Loucy (cell line): Measurements from ENCODE around the gene DRC1.

ENCODE experiments used
- H2AFZ ChIP-seq: fragments of 200-600 bp; sonication (generic); 2 replicates; pipeline ENCODE4 v1.6.0; 2016; ENCODE audit warnings: antibody characterized with exemption, mild to moderate bottlenecking, low read length, moderate library complexity
- H3F3A ChIP-seq: fragments of 200-600 bp; 2 replicates; pipeline ENCODE4 v1.6.0; 2016; ENCODE audit warnings: antibody characterized with exemption, low read depth, mild to moderate bottlenecking
- H3K27me3 ChIP-seq: fragments of 200-600 bp; sonication (generic); 2 replicates; pipeline ENCODE4 v1.6.1; 2014; ENCODE audit warnings: low read length, mild to moderate bottlenecking; ENCODE audit not compliant: insufficient read depth, poor library complexity, severe bottlenecking
- H3K36me3 ChIP-seq: fragments of 200-600 bp; sonication (generic); 2 replicates; pipeline ENCODE4 v1.6.1; 2016; ENCODE audit warnings: low read length; ENCODE audit not compliant: insufficient read depth
- H3K4me1 ChIP-seq: fragments of 200-600 bp; sonication (generic); 2 replicates; pipeline ENCODE4 v1.5.1; 2014; ENCODE audit warnings: low read length, mild to moderate bottlenecking; ENCODE audit not compliant: insufficient read depth, poor library complexity, severe bottlenecking
- H3K4me2 ChIP-seq: fragments of 200-600 bp; sonication (generic); 2 replicates; pipeline ENCODE4 v1.6.0; 2014; ENCODE audit warnings: antibody characterized with exemption, low read length, low read depth, mild to moderate bottlenecking; ENCODE audit not compliant: poor library complexity, severe bottlenecking
- H3K4me3 ChIP-seq: fragments of 200-600 bp; sonication (generic); 2 replicates; pipeline ENCODE4 v1.5.1; 2014; ENCODE audit warnings: low read length, mild to moderate bottlenecking, mixed read lengths; ENCODE audit not compliant: poor library complexity, severe bottlenecking
- H3K79me2 ChIP-seq: fragments of 200-600 bp; sonication (generic); 2 replicates; pipeline ENCODE4 v1.6.1; 2014; ENCODE audit warnings: low read length; ENCODE audit not compliant: insufficient read depth
- H3K9ac ChIP-seq: fragments of 200-600 bp; sonication (generic); 2 replicates; pipeline ENCODE4 v1.6.0; 2014; ENCODE audit warnings: mild to moderate bottlenecking, low read depth, low read length, moderate library complexity; ENCODE audit not compliant: poor library complexity, severe bottlenecking
- H3K9me2 ChIP-seq: fragments of 200-600 bp; sonication (generic); replicated peaks from 2 replicates; pipeline ENCODE4 v1.6.1; 2016; ENCODE audit warnings: low read depth, low read length, mixed read lengths
- H3K9me3 ChIP-seq: fragments of 200-600 bp; sonication (generic); 2 replicates; pipeline ENCODE4 v1.6.1; 2014; ENCODE audit warnings: mild to moderate bottlenecking, antibody characterized with exemption, low read length, low read depth; ENCODE audit not compliant: insufficient read depth
- H4K20me1 ChIP-seq: fragments of 200-600 bp; sonication (generic); 2 replicates; pipeline ENCODE4 v1.6.0; 2014; ENCODE audit warnings: antibody characterized with exemption, low read length, mild to moderate bottlenecking; ENCODE audit not compliant: insufficient read depth, poor library complexity, severe bottlenecking
- CTCF ChIP-seq: fragments of 200-600 bp; sonication (generic); conservative IDR thresholded peaks from 2 replicates; pipeline ENCODE4 v1.5.1; 2014; ENCODE audit warnings: mild to moderate bottlenecking, antibody characterized with exemption, low read length
- EZH2phosphoT487 ChIP-seq: fragments of 200-600 bp; IDR thresholded peaks from 2 replicates; pipeline ENCODE4 v1.6.1; 2018; ENCODE audit warnings: antibody characterized with exemption, mild to moderate bottlenecking, moderate library complexity, borderline replicate concordance

Gene DRC1

DNA sequence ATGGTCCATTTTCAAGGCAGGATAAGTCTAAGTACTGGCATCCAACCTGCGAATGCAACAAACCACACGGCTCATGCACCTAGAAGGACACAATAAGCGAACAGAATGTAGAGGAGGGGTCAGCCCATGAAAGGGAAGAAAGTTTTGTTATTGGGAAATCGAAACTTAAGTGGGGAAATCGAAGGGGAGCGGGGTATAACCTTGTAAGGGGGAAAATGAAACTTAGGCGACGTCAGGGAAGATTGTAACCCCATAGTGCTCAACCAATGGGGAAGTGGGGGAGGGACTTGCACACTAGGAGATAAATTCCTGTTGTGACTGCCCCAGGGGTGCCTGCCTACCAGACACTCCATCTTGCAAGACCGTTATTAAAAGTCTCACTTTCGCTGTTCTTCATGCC lies 91.8 kb downstream of the DRC1 start:
- H3K9ac ChIP-seq: no peak overlapping the region
- no peaks in the 10 kb centered on the region for H3K79me2 ChIP-seq
- no peaks in the 10 kb centered on the region for H3F3A ChIP-seq
- TF ChIP-seq CTCF (no peak), EZH2phosphoT487 (no peak)
- H3K9me3 ChIP-seq: no peaks in the 10 kb centered on the region
- no peak overlapping the region for H2AFZ ChIP-seq
- no peak overlapping the region for H3K4me2 ChIP-seq
- H4K20me1 ChIP-seq: no peaks in the 10 kb centered on the region
- no peaks in the 10 kb centered on the region for H3K27me3 ChIP-seq
- H3K36me3 ChIP-seq: no peaks in the 10 kb centered on the region
- no peak overlapping the region for H3K4me3 ChIP-seq
- H3K4me1 ChIP-seq: no peaks in the 10 kb centered on the region
- H3K9me2 ChIP-seq: no peaks in the 10 kb centered on the region

GRCh38 chr2:26494199-26494598 lies 92.5 kb downstream of the DRC1 start:
- no peaks in the 10 kb centered on the region for H3K36me3 ChIP-seq
- no peaks in the 10 kb centered on the region for H3K9me3 ChIP-seq
- H3F3A ChIP-seq: no peaks in the 10 kb centered on the region
- H3K9me2 ChIP-seq: no peaks in the 10 kb centered on the region
- H3K4me1 ChIP-seq: no peaks in the 10 kb centered on the region
- no peak overlapping the region for H3K4me2 ChIP-seq
- no peaks in the 10 kb centered on the region for H4K20me1 ChIP-seq
- no peak overlapping the region for H3K9ac ChIP-seq
- no peak for TF ChIP-seq EZH2phosphoT487
- no peak for TF ChIP-seq CTCF
- no peaks in the 10 kb centered on the region for H3K79me2 ChIP-seq
- no peaks in the 10 kb centered on the region for H3K27me3 ChIP-seq
- no peak overlapping the region for H2AFZ ChIP-seq
- no peak overlapping the region for H3K4me3 ChIP-seq

DNA sequence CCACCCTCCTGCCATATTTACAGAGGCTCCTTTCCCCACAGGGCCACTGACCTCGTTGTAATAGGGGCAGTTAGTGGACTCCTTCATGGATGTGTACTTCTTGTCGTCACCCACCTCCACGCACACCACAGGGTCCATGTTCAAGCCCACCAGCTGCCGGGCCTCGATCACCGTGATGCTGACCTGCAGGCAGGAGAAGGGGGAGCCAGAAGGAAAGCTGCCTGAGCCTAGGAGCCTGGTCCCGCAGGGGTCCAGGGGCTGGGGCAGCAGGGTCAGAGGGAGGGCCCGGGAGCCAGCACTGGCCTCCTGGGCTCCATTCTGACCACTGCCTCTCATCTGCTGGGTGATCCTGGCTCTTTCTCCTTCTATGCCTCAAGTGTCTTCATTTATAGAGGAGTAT lies 93.2 kb downstream of the DRC1 start:
- Histone ChIP-seq H4K20me1 (no peaks in the 10 kb centered on the region), H3K9me2 (no peaks in the 10 kb centered on the region), H3K79me2 (no peaks in the 10 kb centered on the region), H3F3A (no peaks in the 10 kb centered on the region), H3K4me1 (no peaks in the 10 kb centered on the region), H3K4me3 (no peak overlapping the region), H3K9me3 (no peaks in the 10 kb centered on the region), H3K4me2 (no peak overlapping the region), H3K9ac (no peak overlapping the region), H3K36me3 (no peaks in the 10 kb centered on the region), H3K27me3 (no peaks in the 10 kb centered on the region), H2AFZ (no peak overlapping the region)
- TF ChIP-seq CTCF (no peak), EZH2phosphoT487 (no peak)
